HG03060 (cell line): ENCODE results near the gene AKT1S1.
"Not testable (repeated sequence)": the region's sequence is repeated elsewhere in the genome, so short reads cannot be mapped to it uniquely, and the experiment has no call there.

Source experiments
- ATAC-seq: cut with Tn5 transposase; IDR thresholded peaks from one replicate; pipeline ENCODE4 v1.9.1; 2021; ENCODE audit warnings: low read depth, moderate number of reproducible peaks; ENCODE audit not compliant: unreplicated experiment

Gene AKT1S1

DNA sequence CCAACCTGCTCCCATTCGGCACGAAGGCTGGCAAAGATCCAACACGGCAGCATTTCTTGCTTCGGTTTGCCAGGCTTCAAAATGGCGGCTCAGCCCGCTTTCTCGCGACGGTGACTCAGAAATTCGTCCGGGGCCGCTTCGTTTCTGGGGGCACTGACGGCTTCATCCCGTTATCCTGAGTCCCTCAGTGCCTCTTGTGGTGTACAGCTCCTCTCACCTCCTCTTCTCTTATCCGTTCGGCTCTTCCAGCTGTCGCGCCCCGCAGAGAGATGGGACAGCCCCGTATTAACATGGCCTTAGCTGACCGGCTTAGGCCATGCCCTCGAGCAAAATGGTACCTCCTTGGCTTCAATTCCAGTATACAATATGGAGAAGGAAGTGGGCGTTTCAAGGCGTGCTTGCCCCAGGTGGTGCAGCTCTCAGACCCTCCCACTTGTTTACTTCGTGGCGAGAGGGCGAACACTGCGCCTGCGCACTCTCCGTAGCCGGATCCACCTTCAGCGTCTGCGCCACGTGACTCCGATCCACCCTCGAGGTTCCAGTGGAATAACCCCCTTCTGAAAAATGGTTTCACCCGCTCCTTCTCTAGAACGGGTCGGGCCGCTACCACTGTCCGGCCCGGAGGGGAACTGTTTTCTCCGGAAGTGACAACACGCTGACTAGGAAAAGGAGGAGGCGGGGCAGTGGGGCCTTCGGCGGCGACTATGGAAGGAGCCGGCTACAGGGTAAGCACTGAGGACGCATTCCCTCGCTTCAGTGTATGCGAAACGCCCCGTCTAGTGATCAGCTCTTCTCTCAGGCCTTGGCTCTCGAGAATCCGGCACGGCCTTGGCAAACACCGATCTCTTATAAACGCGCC, at the start of gene AKT1S1, which contains the start of gene TBC1D17:
TSS of gene AKT1S1 (minus strand) at position 336 of the 859 bp plus-strand sequence. CDS start 4,060 bp downstream, outside the sequence.
TSS of gene TBC1D17 (plus strand) at position 683 of the 859 bp plus-strand sequence. CDS start at position 705, 22 bp downstream.
- peak; percentile 60 for ATAC-seq

- ATAC-seq, result no peak
These were observed 49.4 kb upstream of the AKT1S1 start for GRCh38 chr19:49926515-49926914.

GRCh38 chr19:49925486-49925885, 48.3 kb upstream of the AKT1S1 start:
- no peak for ATAC-seq

DNA sequence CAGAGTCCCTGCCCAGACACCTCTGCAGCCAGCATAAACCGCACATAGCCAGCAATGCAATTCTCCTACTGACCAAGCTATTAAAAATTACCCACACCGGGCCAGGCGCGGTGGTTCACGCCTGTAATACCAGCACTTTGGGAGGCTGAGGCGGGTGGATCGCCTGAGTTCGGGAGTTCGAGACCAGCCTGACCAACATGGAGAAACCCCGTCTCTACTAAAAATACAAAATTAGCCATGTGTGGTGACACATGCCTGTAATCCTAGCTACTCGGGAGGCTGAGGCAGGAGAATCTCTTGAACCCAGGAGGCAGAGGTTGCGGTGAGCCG, 47.7 kb upstream of the AKT1S1 start:
- not testable (repeated sequence) for ATAC-seq

- no peak for ATAC-seq
These were observed 47.1 kb upstream of the AKT1S1 start for GRCh38 chr19:49924004-49924880.

- ATAC-seq, result no peak
These were observed 46.2 kb upstream of the AKT1S1 start for GRCh38 chr19:49923055-49924003.

DNA sequence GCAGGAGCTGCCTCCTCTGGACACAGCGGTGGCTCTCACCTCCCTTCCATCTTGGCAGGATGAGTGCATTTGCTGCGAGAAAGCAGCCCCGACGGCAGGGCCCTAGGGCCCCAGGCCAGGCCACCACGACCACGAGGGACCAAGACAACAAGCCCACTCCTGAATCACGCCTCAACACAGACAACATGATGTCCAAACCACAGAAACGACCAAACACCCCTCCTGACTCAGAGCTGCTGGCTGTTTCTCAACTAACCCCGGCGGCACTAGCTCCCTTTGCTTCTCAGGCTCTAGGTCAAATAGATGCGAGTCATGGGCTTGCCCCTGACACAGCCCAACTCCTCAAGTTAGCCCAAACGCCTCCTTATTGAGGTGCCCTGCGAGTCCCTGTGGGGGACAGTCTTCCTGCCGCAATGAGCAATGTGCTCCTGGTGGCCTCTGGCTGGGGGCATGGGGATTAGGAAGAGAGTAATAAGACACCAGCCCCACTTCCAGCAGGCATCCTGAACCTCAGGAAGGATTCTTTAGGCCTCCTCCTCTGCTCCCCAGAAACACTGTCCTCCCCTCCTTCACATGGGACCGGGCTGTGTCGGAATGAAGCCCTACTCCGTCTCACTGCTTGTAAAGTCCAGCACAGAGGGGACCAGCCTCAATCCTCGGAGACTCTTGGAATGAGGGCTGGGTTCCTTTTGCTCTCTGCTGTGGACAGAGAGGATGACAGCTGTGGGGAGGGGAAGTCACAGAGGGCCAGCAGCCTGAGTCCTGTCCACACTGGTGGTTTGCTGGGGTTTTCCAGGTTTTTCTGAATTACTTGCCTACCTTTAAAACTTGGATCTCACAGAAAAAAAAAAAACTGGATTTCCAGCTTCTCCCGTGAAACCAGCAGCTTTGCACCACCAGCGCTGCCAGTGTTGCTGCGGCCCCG, 45.0 kb upstream of the AKT1S1 start:
- no peak for ATAC-seq

DNA sequence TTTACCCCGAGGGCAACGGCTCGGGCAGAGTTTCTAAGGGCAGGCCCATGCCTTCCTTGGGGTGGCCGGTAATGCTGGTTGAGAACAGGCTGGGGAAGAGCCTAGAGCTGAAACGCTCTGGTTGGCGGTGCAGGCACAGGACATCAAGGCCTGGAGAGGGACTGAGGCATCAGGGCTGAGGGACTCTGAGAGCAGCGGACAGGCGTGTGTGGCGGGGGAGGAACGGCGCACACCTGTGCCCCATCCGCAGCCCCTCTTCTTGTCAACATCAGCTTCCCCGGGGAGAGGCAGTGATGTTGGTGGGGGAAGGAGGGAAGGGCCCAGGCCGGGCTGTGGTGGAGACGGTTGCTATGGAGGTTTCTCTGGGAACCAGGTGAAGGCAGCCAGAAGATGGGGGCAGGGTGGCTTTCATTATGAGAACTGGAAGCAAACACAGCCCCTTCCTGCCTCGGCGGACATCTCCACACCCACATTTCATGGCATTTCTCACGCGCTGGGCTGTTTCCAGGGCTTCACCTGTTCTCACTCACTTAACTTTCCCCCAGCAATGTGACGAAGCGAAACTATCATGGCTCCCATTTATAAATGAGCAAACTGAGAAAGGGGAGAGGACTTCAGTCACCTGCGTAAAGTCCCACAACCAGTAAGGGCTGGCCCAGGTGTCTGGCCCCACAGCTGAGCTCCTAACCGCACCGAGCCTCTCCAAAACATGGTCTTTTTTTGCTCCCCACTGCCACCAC, 43.6 kb upstream of the AKT1S1 start:
- ATAC-seq, result no peak

DNA sequence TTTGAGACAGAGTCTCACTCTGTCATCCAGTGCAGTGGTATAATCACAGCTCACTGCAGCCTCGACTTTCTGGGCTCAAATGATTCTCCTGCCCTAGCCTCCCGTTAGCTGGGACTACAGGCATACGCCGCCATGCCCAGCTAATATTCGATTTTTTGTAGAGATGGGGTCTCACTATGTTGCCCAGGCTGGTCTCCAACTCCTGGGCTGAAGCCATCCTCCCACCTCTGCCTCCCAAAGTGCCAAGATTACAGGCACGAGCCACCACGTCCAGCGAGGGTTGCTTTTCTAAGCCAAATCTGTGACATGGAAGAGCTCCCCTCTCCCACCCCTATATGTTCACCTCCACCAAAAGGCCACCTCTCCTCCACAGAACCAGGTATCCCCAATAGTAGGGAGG, 40.9 kb upstream of the AKT1S1 start:
- no peak for ATAC-seq

GRCh38 chr19:49916839-49917733, 39.9 kb upstream of the AKT1S1 start:
- ATAC-seq, result no peak

GRCh38 chr19:49915271-49915670, 38.1 kb upstream of the AKT1S1 start:
- ATAC-seq, result no peak

GRCh38 chr19:49913720-49914119, 36.6 kb upstream of the AKT1S1 start:
- no peak for ATAC-seq

- no peak for ATAC-seq
These were observed 36.0 kb upstream of the AKT1S1 start for GRCh38 chr19:49912965-49913685.

GRCh38 chr19:49911381-49912145, 34.4 kb upstream of the AKT1S1 start:
- no peak for ATAC-seq

DNA sequence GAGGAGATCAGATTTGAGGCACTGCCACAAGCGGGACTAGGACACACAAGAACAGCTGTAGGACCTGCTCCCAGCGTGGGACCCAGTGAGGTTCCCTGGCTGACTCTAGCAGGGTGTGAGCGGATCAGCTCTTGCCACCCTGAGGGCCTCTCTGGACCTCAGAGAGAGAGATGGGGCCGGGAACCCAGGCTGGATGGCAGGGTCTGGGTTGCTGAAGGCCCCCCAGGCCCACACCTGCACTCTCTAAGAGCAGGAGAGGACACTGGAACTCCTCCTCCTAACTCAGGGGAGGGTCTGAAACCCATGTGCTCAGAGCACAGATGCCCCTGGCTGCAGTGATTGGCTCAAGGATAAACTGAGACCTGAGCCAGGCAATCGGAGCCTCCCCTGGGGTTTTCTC, 33.0 kb upstream of the AKT1S1 start:
- ATAC-seq, result no peak
